Stimulated activated naive CD8-positive, alpha-beta T cell treated with anti-CD3 and anti-CD28 coated beads, Interleukin-15, Interleukin-2, amounts not matched to agents 100 ng/mL and 50 ng/mL, for 24 hours (primary cell): ENCODE results near the gene RBM45.
A peak's percentile ranks its signal among the peaks of the same experiment; 100 is the strongest.

Experiments used
- H3K27ac Mint-ChIP-seq: one replicate; pipeline ENCODE4 v1.8.0; 2021; ENCODE audit warnings: mild to moderate bottlenecking, mixed read lengths
- H3K27me3 Mint-ChIP-seq: one replicate; pipeline ENCODE4 v1.8.0; 2021; ENCODE audit warnings: mixed read lengths
- H3K36me3 Mint-ChIP-seq: one replicate; pipeline ENCODE4 v1.8.0; 2021; ENCODE audit warnings: low read depth, mixed read lengths
- H3K4me1 Mint-ChIP-seq: one replicate; pipeline ENCODE4 v1.8.0; 2021; ENCODE audit warnings: low read depth, mixed read lengths
- H3K4me3 Mint-ChIP-seq: one replicate; pipeline ENCODE4 v1.8.0; 2021; ENCODE audit warnings: mild to moderate bottlenecking, mixed read lengths
- H3K9me3 Mint-ChIP-seq: one replicate; pipeline ENCODE4 v1.8.0; 2021; ENCODE audit warnings: mixed read lengths

The RBM45 gene

DNA sequence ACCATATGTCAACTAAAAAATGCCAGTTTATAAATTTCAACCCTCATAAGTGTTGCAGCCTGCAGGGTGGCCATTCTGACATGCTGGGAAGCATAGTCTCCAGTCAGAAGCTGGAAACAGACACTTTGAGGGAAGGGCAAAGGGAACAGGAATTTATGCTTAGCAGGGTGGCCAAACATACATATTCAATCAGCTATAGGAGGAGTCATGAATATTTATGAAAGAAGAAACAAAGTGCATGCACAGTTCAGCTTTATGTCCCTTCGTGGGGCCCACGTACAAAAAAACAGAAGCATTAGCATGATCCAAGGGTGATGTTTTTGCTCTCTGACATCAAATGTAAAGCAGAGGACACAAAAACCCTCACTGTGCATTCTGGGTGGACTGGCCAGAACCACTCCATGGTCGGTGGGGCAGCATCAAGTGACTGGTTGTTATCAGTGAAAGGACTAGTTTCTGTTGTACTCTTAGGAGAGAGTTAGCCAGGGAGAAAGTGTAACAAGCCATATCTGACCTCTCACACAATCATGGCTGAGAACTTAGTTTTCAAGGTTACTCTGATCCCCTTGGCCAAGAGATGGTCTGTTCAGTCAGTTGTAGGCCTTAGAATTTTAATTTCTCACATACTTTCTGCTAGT, 29.7 kb upstream of the RBM45 start:
- Mint-ChIP-seq H3K27ac (no peak overlapping the region), H3K36me3 (no peaks in the 10 kb centered on the region), H3K9me3 (peaks cover 3% of the 10 kb centered on the region), H3K27me3 (peaks cover 25% of the 10 kb centered on the region), H3K4me3 (no peak overlapping the region), H3K4me1 (no peaks in the 10 kb centered on the region)

DNA sequence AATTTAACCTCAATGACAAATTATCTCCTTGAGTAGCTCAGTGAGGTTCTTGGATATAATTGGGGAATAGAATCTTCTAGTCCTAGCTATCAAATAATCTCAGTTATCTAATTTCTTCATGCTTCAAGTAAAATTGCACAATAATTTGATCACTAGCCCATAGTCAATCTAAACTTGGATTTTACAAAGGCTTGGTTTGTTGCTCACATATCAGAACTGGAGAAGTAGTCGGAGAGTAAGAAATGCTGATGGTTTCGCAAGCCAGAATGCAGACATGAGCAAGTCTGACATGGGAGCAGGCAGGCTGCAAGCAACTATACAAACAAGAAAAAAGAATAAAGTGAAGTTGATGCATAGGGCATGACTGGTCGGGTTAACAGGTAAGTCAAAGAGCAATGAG, 28.0 kb upstream of the RBM45 start:
- Mint-ChIP-seq H3K9me3 (no peaks in the 10 kb centered on the region), H3K27me3 (peaks cover 21% of the 10 kb centered on the region), H3K4me1 (no peaks in the 10 kb centered on the region), H3K4me3 (no peak overlapping the region), H3K27ac (no peak overlapping the region), H3K36me3 (no peaks in the 10 kb centered on the region)

DNA sequence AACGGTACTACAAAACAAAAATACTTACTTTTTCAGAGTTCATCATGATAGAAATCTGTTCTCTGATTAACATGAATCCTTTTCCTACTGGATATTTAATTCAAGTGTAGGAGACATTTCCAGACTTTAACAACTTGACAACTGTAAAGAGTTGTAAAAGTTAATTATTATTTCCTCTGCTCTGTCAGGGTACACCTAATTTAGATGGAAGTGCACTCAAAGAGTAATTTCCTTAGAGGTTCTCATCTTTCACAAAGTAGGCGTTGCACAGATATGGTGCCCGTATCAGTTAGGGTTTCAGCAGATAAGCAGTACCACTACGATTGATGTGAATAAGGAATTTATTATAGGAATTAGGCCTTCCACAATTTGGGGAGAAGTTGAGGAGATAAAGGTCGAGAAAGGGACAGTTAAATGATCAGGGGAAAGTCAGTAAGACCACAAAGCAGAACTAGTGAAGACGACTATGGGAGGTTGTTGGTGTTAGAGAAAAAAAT, 23.4 kb upstream of the RBM45 start:
- Mint-ChIP-seq H3K4me1 (no peaks in the 10 kb centered on the region), H3K36me3 (no peaks in the 10 kb centered on the region), H3K27me3 (peaks cover 11% of the 10 kb centered on the region), H3K4me3 (no peak overlapping the region), H3K9me3 (no peaks in the 10 kb centered on the region), H3K27ac (no peak overlapping the region)

DNA sequence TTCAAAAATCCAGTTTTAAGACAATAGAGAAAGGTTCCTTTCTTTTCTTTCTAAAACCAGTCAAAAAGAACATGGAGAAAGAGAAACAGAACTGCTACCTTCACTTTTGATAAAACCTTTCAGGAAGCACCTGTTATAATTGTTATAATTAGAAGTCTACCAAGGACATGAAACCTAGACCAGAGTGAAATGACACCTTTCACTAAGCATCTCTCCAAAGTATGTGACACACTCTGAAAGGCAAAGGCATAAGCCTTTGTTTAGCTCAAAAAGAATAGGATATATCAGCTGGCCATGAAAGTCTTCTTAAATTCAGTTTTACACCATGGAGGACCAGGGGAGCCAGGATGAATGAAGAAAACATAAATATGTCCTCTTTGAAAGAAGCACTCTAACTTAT, 18.8 kb upstream of the RBM45 start:
- Mint-ChIP-seq H3K9me3 (no peaks in the 10 kb centered on the region), H3K36me3 (no peaks in the 10 kb centered on the region), H3K27me3 (peaks cover 2% of the 10 kb centered on the region), H3K4me1 (no peaks in the 10 kb centered on the region), H3K27ac (no peak overlapping the region), H3K4me3 (no peak overlapping the region)

DNA sequence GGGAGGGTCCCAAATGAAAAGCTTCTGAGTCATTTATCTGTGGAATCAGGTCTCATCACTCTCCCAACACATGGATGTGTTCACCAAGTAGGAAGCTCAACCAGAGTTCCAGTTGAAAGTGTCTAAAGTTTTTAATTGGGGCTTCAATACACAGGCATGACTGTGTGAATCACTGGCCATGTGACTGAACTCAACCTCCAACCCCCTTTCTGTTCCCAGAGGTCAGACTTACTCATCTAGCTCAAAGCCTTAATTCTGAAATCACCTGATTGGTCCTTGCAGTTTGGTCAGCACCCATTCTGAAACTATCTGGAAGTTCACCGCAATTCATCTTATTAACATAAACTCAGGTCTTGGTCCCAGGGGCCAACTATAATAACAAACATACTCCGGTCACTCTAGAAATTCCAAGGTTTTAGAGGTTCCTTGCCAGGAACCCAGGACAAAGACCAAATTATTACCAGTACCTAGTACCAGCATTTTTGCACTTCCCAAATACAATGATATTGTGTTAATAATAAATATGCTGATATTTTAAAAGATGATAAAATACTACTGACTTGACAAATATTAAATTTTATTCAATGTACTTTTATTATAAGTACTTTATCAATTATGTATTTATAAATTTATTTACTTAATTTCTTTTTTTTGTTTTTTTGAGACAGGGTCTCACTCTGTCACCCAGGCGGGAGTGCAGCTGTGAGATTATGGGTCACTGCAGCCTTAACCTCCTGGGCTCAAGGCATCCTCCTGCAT, 10.7 kb upstream of the RBM45 start:
- H3K9me3 Mint-ChIP-seq, result no peaks in the 10 kb centered on the region
- no peaks in the 10 kb centered on the region for H3K36me3 Mint-ChIP-seq
- H3K4me3 Mint-ChIP-seq, result no peak overlapping the region
- no peaks in the 10 kb centered on the region for H3K27me3 Mint-ChIP-seq
- H3K4me1 Mint-ChIP-seq, result no peaks in the 10 kb centered on the region
- no peak overlapping the region for H3K27ac Mint-ChIP-seq

DNA sequence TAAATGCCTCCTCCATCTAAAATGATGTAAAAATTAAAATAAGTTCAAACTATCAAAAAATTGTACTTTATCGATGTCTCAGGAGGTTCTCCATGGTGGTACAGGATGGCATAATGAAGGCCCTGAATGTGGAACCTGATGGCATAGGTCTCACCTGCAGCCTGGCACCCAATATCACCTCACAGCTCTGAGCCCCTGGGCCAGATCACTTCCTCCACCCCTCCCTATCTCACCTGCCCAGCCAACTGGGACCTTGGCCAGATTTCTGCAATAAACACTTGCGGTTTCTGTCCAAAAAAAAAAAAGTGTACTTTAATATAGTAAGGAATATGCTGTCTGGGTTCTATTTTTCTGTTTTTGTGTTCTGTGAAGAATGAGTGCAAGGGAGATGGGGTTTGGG, 6.7 kb upstream of the RBM45 start:
- Mint-ChIP-seq H3K27me3 (no peaks in the 10 kb centered on the region), H3K9me3 (no peaks in the 10 kb centered on the region), H3K4me3 (no peak overlapping the region), H3K36me3 (no peaks in the 10 kb centered on the region), H3K4me1 (no peaks in the 10 kb centered on the region), H3K27ac (no peak overlapping the region)

DNA sequence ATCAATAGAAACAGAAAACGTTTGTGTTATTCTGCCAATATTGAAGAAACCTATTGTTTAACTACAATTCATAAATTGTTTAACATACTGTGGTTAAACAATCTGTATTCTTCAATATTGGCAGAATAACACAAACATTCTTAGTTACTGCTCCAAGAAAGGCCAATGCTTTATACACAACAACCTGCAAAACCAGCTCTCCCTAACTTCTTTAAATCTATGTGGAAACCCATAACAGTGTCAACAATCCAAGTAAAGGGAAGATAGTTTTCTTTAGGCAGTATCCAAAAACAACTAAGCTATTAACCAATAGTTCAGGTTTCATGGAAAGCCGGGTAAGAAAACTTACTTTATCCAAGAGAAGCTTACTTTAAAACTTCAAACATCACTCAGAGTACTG, 6.2 kb upstream of the RBM45 start:
- no peaks in the 10 kb centered on the region for H3K27me3 Mint-ChIP-seq
- no peak overlapping the region for H3K27ac Mint-ChIP-seq
- no peaks in the 10 kb centered on the region for H3K36me3 Mint-ChIP-seq

DNA sequence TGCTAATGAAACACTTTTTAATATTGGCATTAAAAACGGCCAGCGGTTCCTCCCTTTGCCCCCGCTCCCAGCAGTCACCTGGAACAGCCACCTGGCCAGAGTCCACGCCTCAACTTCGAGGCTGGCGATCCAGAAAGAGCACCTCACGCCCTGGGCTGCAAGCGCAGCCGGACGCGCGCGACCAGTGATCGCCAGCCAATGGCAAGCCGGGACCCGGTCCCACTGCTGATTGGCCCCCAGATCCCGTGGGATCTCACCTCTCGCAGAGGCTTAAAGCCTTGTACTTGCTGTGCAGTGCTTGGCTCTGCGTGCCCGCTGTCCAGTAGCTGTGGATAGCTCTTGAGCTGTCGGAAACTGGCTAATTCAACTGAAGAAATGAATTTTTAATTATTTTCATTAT, 4.1 kb upstream of the RBM45 start:
- Mint-ChIP-seq H3K27me3 (no peaks in the 10 kb centered on the region), H3K27ac (no peak overlapping the region), H3K4me3 (no peak overlapping the region), H3K9me3 (no peaks in the 10 kb centered on the region), H3K4me1 (peaks cover 9% of the 10 kb centered on the region), H3K36me3 (no peaks in the 10 kb centered on the region)

More for the DNA sequence above, 6.2 kb upstream of the RBM45 start:
- H3K4me3 Mint-ChIP-seq, result no peak overlapping the region
- no peaks in the 10 kb centered on the region for H3K4me1 Mint-ChIP-seq
- H3K9me3 Mint-ChIP-seq, result no peaks in the 10 kb centered on the region

DNA sequence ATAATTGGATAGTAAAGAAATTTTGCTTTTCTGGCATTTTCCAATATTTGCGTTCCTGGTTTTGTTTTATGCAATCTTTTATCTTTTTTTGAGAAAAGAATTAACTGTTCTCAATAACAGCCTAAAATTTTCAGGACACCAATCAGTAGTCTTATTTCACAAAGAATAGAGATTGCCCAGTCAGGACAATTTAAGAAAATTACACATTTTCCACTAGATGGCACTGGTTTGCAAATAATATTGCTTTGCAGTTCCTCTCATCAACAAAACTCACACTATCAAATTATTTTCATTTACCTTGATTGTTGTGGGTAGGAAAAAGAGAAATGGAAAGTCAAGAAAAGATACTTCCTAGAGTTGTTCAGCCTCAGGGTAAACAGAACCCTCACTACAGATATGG, 2.4 kb upstream of the RBM45 start:
- Mint-ChIP-seq H3K9me3 (no peaks in the 10 kb centered on the region), H3K4me3 (no peak overlapping the region), H3K36me3 (no peaks in the 10 kb centered on the region), H3K27me3 (no peaks in the 10 kb centered on the region), H3K27ac (no peak overlapping the region), H3K4me1 (peaks cover 26% of the 10 kb centered on the region)

DNA sequence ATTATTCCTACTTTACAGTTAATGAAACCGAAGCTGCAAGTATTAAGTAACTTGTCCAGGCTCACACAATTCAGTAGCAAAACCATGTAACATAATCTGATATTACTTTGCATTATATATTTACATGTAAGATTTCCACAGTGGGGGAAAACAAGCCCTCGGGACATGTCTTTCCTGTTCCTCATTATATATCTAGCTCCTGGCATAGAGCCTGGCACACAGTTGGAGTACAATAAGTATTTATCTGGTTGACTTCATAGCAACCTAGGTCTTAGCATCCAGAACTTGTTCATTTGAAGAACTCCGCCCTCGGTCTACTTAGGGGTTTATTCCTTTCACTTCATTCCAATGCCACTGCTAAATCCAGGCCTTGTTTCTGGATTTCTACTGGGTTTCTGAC, 1.6 kb upstream of the RBM45 start:
- Mint-ChIP-seq H3K4me3 (no peak overlapping the region), H3K36me3 (no peaks in the 10 kb centered on the region)

DNA sequence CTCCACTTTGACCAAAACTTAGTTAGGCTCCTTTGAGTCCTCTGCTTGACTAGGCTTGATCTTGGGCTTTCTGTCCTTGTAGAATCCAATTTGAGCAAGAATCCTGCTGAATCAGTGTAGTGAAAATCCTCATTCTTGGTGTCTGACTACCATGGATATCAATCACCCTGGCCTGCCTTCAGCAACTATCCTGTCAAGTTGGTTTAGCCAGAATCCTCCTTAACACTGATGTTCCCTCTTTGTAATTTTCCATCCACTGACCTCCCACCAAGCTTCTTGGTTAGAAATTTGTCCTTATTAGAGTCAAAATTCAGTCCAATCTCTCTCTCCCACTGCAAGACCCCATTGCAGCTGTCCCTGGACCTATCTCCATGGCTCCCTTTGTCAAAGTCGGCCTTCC, 494 bp upstream of the RBM45 start:
- Mint-ChIP-seq H3K4me3 (peak overlapping the region; percentile 95), H3K4me1 (peaks cover 35% of the 10 kb centered on the region), H3K36me3 (peaks cover 5% of the 10 kb centered on the region), H3K27ac (peak overlapping the region; percentile 60), H3K9me3 (no peaks in the 10 kb centered on the region), H3K27me3 (no peaks in the 10 kb centered on the region)

More for the DNA sequence above, 1.6 kb upstream of the RBM45 start:
- no peak overlapping the region for H3K27ac Mint-ChIP-seq
- no peaks in the 10 kb centered on the region for H3K9me3 Mint-ChIP-seq
- H3K27me3 Mint-ChIP-seq, result no peaks in the 10 kb centered on the region
- H3K4me1 Mint-ChIP-seq, result peaks cover 34% of the 10 kb centered on the region

DNA sequence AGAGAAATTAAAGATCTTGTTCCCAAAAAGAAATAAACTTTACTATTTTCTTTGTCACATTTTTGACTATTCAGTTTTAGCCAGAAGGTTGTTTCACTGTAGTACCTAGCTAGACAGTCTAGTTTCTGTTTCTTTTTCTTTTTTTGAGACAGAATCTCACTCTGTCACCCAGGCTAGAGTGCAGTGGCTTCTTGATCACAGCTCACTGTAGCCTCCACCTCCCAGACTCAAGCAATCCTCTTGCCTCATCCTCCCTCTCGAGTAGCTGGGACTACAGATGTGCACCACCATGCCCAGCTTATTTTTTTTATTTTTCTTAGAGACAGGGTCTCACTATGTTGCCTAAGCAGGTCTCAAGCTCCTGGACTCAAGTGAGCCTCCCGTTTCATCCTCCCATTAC, 2.2 kb downstream of the RBM45 start:
- Mint-ChIP-seq H3K9me3 (no peaks in the 10 kb centered on the region), H3K4me3 (no peak overlapping the region), H3K27ac (no peak overlapping the region), H3K4me1 (peaks cover 35% of the 10 kb centered on the region), H3K36me3 (peaks cover 12% of the 10 kb centered on the region), H3K27me3 (no peaks in the 10 kb centered on the region)

DNA sequence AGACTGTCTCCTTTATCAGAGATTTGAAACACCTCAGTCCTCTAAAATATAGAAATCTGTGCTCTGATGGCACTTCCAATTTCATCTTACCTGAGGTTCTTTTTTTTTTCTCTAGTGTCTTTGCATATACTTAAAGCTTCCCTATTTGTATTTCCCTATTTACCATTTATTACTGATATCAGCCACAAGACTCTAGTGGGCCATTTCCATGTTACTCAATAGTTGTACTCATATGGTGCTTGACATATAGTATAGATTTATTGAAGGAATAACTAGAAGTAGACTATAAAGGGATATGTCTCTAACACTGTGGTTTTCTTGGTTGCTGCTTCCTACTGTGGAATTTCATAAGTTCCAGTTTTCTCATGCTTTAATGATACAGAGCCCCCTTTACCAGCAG, 3.0 kb downstream of the RBM45 start:
- Mint-ChIP-seq H3K4me3 (no peak overlapping the region), H3K4me1 (peaks cover 35% of the 10 kb centered on the region), H3K27me3 (no peaks in the 10 kb centered on the region), H3K36me3 (peaks cover 18% of the 10 kb centered on the region), H3K9me3 (no peaks in the 10 kb centered on the region), H3K27ac (no peak overlapping the region)

DNA sequence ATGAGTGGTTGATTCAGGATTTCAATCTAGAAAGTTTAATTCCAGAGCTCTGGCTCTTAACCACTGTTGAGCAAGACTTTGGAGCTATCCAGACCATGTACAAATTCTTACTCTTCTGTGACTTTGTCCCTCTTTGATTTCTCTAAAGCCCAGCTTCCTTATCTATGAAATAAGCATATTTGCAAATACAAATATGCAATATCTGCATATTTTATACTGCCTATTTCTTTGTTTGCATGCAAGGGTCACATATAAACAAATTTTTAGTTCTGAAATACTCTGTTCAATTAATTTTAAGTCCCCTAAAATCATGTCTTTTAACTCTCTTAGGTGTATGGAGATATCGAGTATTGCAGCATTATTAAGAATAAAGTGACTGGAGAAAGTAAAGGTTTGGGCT, 5.5 kb downstream of the RBM45 start:
- Mint-ChIP-seq H3K36me3 (peaks cover 38% of the 10 kb centered on the region), H3K27ac (no peak overlapping the region), H3K4me1 (peaks cover 29% of the 10 kb centered on the region), H3K4me3 (no peak overlapping the region), H3K27me3 (no peaks in the 10 kb centered on the region), H3K9me3 (no peaks in the 10 kb centered on the region)

DNA sequence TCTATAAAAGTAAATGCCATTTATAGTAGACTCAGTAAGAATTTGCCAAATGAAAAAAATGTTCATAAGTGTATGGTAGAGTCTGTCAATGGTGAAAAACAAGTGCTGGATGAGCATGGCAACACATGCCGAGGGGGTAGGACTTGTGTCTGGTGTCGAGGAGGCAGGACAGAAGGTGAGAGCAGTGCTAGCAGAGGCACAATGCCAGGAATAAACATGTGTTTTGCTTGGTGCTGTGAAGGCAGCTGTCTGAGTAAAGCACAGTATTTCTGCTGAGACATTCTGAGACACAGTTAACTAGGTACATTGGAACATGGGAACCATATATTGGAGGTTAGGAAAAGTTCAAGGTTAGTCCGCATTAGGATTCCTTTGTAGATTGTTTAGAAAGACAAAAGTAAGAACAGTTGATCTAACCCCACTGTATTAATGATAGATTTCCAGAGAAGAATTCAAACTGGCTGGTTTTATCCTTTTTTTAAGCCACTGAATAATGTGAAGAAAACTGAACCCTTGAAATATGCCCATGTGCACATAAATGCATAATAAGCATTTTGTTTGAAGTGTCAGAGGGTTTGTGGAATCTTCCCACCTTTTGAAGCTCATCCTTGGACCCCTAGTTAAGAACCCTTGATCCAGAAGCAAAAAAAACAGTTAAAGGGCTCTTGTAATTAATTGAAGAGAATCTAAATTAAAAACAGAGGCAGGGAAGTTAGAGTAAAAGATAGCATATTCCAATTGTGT, 7.1 kb downstream of the RBM45 start:
- Mint-ChIP-seq H3K36me3 (peaks cover 51% of the 10 kb centered on the region), H3K27me3 (no peaks in the 10 kb centered on the region), H3K4me1 (peaks cover 13% of the 10 kb centered on the region), H3K4me3 (no peak overlapping the region), H3K9me3 (no peaks in the 10 kb centered on the region), H3K27ac (no peak overlapping the region)
